ENCODE results near the gene DUSP11. TPM values are rescaled to one million over a fixed set of nuclear protein-coding genes. Genes with fewer than 3 reads are reported as not detected.

Gene DUSP11
- total RNA-seq, 1 experiment from 2014 or later = 22.9 TPM

GRCh38 chr2:73776381-73776780 is 3.5 kb downstream of the DUSP11 start:
- ATAC-seq (no peak), DNase-seq (ENCODE audit: low read depth, low spot score) (no peak)
- no peak overlapping the region for H2AFZ ChIP-seq (ENCODE audit: low read depth, low read length, poor library complexity, severe bottlenecking)
- H3K9ac ChIP-seq (ENCODE audit: low read length) = no peak overlapping the region
- no peak overlapping the region for H3K4me2 ChIP-seq (ENCODE audit: low read length)
- H3K4me1 ChIP-seq (ENCODE audit: control insufficient read depth in 1 of 2, insufficient read depth in 2 of 2, low read length in 2 of 2) = peaks cover 4 to 20% of the 10 kb centered on the region in 2 experiments; a peak in 3 of 4 replicates
- CTCF ChIA-PET = no interaction called here
- no TSS peak for BruUV-seq (replicated peaks)
- POLR2A ChIA-PET = no interaction called here
- TF ChIP-seq CBX3 (IDR thresholded peaks at IDR 0.05; ENCODE audit: low read depth) = no peak
- TF ChIP-seq SP1 (IDR thresholded peaks at IDR 0.05; ENCODE audit: low read depth) = no peak
- TF ChIP-seq REST (IDR thresholded peaks at IDR 0.05; ENCODE audit: low read depth) = no peak
- intact Hi-C loops (cut with micrococcal nuclease) = no loop called here
- no peaks in the 10 kb centered on the region for H3K9me3 ChIP-seq (ENCODE audit: control insufficient read depth in 1 of 2, insufficient read depth in 1 of 2, low read depth in 1 of 2, low read length in 2 of 2)
- H3K79me2 ChIP-seq (ENCODE audit: insufficient read depth, low read length) = peaks cover 48% of the 10 kb centered on the region
- no peak overlapping the region for H3K27ac ChIP-seq (ENCODE audit: low read depth, low read length)
- H3K36me3 ChIP-seq (ENCODE audit: control insufficient read depth in 1 of 2, insufficient read depth in 2 of 2, low read length in 2 of 2) = peaks cover 31 to 40% of the 10 kb centered on the region in 2 experiments
- RAD21 ChIA-PET (ENCODE audit: low non-redundant PET in 1 of 2, low total read pairs in 2 of 2, uncharacterized antibody in 2 of 2, unreplicated experiment in 2 of 2) = no interaction called here
- H3K27me3 ChIP-seq (ENCODE audit: insufficient read depth, low read length) = no peaks in the 10 kb centered on the region
- H3K4me3 ChIP-seq (replicated peaks in 1 of 2; ENCODE audit: low read depth in 1 of 2, low read length in 2 of 2) = no peak overlapping the region
- no peaks in the 10 kb centered on the region for H3K9me2 ChIP-seq (ENCODE audit: insufficient read depth)
- no peaks in the 10 kb centered on the region for H4K20me1 ChIP-seq (ENCODE audit: insufficient read depth)

- no peak for ATAC-seq
- peaks cover 0 to 5% of the 10 kb centered on the region in 2 experiments; a peak in 2 of 4 replicates for H3K4me1 ChIP-seq (ENCODE audit: control insufficient read depth in 1 of 2, insufficient read depth in 2 of 2, low read length in 2 of 2)
- no peak overlapping the region for H3K4me3 ChIP-seq (replicated peaks in 1 of 2; ENCODE audit: low read depth in 1 of 2, low read length in 2 of 2)
- H4K20me1 ChIP-seq (ENCODE audit: insufficient read depth) = no peaks in the 10 kb centered on the region
- H3K79me2 ChIP-seq (ENCODE audit: insufficient read depth, low read length) = peaks cover 33% of the 10 kb centered on the region
- peaks cover 49 to 59% of the 10 kb centered on the region in 2 experiments for H3K36me3 ChIP-seq (ENCODE audit: control insufficient read depth in 1 of 2, insufficient read depth in 2 of 2, low read length in 2 of 2)
- CTCF ChIA-PET = interaction anchor here (1.4 kb wide), 1 partner anchor 54 kb away, joined by 3 read pairs; no protein-coding TSS in a partner anchor
- POLR2A ChIA-PET = no interaction called here
- intact Hi-C loops (cut with micrococcal nuclease) = no loop called here
- H3K27ac ChIP-seq (ENCODE audit: low read depth, low read length) = no peak overlapping the region
- BruUV-seq (replicated peaks) = no TSS peak
- H3K4me2 ChIP-seq (ENCODE audit: low read length) = no peak overlapping the region
- no peaks in the 10 kb centered on the region for H3K9me2 ChIP-seq (ENCODE audit: insufficient read depth)
- no peak overlapping the region for H2AFZ ChIP-seq (ENCODE audit: low read depth, low read length, poor library complexity, severe bottlenecking)
- RAD21 ChIA-PET (ENCODE audit: low non-redundant PET in 1 of 2, low total read pairs in 2 of 2, uncharacterized antibody in 2 of 2, unreplicated experiment in 2 of 2) = no interaction called here
- DNase-seq (ENCODE audit: low read depth, low spot score) = no peak
- no peaks in the 10 kb centered on the region for H3K27me3 ChIP-seq (ENCODE audit: insufficient read depth, low read length)
- H3K9me3 ChIP-seq (ENCODE audit: control insufficient read depth in 1 of 2, insufficient read depth in 1 of 2, low read depth in 1 of 2, low read length in 2 of 2) = no peaks in the 10 kb centered on the region
- no peak overlapping the region for H3K9ac ChIP-seq (ENCODE audit: low read length)
- TF ChIP-seq JUND (IDR thresholded peaks at IDR 0.05) (no peak), EGR1 (IDR thresholded peaks at IDR 0.05; ENCODE audit: low read depth) (no peak), ELF1 (IDR thresholded peaks at IDR 0.05; ENCODE audit: borderline replicate concordance, low read depth) (no peak), SP1 (IDR thresholded peaks at IDR 0.05; ENCODE audit: low read depth) (no peak), FOSL1 (IDR thresholded peaks at IDR 0.05; ENCODE audit: low read depth) (no peak), ATF3 (IDR thresholded peaks at IDR 0.05) (no peak), CTCF (IDR thresholded peaks at IDR 0.05 in 2 of 3, conservative IDR thresholded peaks at IDR 0.05 in 1 of 3; ENCODE audit: borderline replicate concordance in 1 of 3, insufficient read depth in 1 of 3, low read depth in 2 of 3, low read length in 2 of 3) (no peak), EZH2phosphoT487 (IDR thresholded peaks at IDR 0.05; ENCODE audit: borderline replicate concordance) (no peak), RAD21 (IDR thresholded peaks at IDR 0.05; ENCODE audit: low read depth) (no peak), SRF (IDR thresholded peaks at IDR 0.05; ENCODE audit: low read depth) (no peak), ZBTB33 (IDR thresholded peaks at IDR 0.05; ENCODE audit: extremely low read depth, insufficient replicate concordance, low read length) (no peak), POLR2A (IDR thresholded peaks at IDR 0.05; ENCODE audit: borderline replicate concordance, extremely low read depth, insufficient read depth, insufficient read length) (no peak)
Measured at GRCh38 chr2:73772819-73773218, 7.1 kb downstream of the DUSP11 start.

Data from HCT116 (cell line).